ENCODE data around the gene VWA8.

VWA8 gene

DNA sequence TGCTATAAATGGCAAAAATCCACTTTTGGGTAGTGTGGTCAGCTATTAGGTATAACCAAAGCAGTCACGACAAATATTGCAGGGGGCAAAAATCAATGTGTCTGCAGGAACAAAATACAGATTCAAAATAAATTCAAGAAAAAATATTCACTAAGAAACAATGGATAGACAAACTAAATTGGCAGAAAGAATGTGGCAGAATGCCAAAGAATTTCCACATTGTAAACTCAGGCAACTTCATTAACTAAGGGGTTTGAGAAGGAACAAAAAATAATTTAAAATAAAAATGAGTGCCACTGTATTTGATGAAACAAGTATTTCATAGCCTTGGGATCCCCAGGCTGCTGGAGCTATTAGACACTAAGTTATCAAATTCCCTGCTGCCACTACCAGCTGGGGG is 193.1 kb downstream of the VWA8 start:
- TF ChIP-seq, protein P1, sequence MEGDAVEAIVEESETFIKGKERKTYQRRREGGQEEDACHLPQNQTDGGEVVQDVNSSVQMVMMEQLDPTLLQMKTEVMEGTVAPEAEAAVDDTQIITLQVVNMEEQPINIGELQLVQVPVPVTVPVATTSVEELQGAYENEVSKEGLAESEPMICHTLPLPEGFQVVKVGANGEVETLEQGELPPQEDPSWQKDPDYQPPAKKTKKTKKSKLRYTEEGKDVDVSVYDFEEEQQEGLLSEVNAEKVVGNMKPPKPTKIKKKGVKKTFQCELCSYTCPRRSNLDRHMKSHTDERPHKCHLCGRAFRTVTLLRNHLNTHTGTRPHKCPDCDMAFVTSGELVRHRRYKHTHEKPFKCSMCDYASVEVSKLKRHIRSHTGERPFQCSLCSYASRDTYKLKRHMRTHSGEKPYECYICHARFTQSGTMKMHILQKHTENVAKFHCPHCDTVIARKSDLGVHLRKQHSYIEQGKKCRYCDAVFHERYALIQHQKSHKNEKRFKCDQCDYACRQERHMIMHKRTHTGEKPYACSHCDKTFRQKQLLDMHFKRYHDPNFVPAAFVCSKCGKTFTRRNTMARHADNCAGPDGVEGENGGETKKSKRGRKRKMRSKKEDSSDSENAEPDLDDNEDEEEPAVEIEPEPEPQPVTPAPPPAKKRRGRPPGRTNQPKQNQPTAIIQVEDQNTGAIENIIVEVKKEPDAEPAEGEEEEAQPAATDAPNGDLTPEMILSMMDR (IDR thresholded peaks at IDR 0.05; ENCODE audit: low read depth, low read length), result no peak
- Histone ChIP-seq H3K27ac (no peak overlapping the region), H3K36me3 (no peaks in the 10 kb centered on the region), H3K9me3 (ENCODE audit: severe bottlenecking) (no peaks in the 10 kb centered on the region), H3K27me3 (ENCODE audit: insufficient read depth, low read depth, severe bottlenecking) (no peaks in the 10 kb centered on the region), H3K4me3 (ENCODE audit: low read depth, low read length) (no peak overlapping the region)
- no peak for DNase-seq

DNA sequence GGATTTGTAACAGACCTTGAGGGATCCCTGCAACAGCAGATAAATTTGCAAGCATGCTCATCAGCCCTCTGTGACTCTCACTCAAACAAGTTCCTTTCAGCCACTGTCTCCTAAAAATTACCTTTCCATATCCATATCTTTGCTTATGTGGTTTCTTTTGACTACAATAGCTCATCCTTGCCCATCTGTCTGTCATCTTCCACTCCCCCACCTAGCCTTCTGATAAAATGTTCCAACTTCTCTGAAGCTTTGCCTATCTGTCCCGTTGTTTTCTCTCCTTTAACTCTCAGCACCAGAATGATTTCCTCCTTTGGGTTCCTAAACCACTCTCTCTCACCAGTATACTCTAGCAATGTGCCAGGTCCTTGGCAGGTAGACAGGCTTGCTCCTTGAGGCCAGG is 194.5 kb downstream of the VWA8 start:
- Histone ChIP-seq H3K36me3 (no peaks in the 10 kb centered on the region), H3K27ac (no peak overlapping the region), H3K4me3 (ENCODE audit: low read depth, low read length) (no peak overlapping the region), H3K27me3 (ENCODE audit: insufficient read depth, low read depth, severe bottlenecking) (no peaks in the 10 kb centered on the region), H3K9me3 (ENCODE audit: severe bottlenecking) (no peaks in the 10 kb centered on the region)
- no peak for DNase-seq
- TF ChIP-seq, protein P1 (IDR thresholded peaks at IDR 0.05; ENCODE audit: low read depth, low read length), result no peak

DNA sequence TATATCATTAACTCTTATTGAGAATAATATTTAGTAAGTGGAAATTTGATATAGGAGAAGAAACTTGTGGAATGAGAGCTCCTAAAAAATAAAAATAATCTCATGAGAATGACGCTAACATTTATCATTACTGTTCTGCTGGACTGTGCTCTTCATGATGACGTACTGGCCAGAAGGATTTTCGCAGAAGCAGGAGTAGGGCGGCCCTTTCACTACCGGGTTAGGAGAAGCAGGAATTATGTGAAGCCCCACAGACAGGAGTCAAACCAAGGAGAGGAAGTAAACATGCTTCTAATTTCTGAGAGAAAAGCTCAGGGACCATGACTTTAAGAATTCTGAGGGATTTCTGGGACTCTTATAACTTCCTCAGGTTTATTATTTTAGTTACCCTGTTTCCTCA is 195.1 kb downstream of the VWA8 start:
- Histone ChIP-seq H3K27me3 (ENCODE audit: insufficient read depth, low read depth, severe bottlenecking) (no peaks in the 10 kb centered on the region), H3K9me3 (ENCODE audit: severe bottlenecking) (no peaks in the 10 kb centered on the region), H3K27ac (no peak overlapping the region), H3K36me3 (no peaks in the 10 kb centered on the region), H3K4me3 (ENCODE audit: low read depth, low read length) (no peak overlapping the region)
- no peak for DNase-seq
- TF ChIP-seq, protein P1 (IDR thresholded peaks at IDR 0.05; ENCODE audit: low read depth, low read length), result no peak

DNA sequence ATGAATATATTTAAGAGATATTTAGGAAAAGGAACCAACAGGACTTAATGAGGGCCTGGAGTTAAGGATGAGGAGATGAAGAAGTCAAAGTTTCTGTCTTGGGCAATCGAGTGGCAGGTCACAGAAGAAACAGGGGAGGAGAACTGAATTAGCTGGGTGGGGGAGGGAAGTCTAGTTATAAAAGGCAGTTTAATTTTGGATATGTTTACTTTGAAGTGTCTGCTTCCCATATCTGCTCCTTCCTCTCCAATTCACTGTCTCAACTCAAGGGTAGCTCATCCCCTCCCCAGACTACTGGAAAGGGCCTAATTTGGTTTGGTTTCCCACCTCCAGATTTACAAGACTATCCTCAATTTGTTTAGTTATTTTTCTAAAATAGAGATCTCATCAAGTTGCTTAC is 195.9 kb downstream of the VWA8 start:
- Histone ChIP-seq H3K27ac (no peak overlapping the region), H3K36me3 (no peaks in the 10 kb centered on the region), H3K4me3 (ENCODE audit: low read depth, low read length) (no peak overlapping the region), H3K27me3 (ENCODE audit: insufficient read depth, low read depth, severe bottlenecking) (no peaks in the 10 kb centered on the region), H3K9me3 (ENCODE audit: severe bottlenecking) (no peaks in the 10 kb centered on the region)
- no peak for DNase-seq
- TF ChIP-seq, protein P1 (IDR thresholded peaks at IDR 0.05; ENCODE audit: low read depth, low read length), result no peak

DNA sequence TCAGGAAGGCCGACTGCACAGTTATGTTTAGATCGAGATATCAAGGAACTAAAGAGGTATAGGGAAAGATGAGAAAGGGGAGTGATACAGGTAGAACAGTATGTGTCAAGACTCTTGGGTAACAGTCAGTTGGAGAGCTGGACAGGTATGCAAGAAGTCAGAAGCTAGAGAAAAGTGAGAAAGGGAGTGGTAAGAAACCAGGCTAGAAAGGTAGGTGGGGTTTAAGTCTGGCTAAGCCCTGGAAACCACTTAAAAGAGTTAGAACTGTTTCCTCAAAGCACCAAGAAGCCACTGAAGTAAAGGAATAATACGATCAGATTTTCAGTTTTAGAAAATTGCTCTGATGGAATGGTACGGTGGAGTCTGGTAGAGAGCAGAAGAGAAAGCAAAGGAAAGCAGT is 196.4 kb downstream of the VWA8 start:
- Histone ChIP-seq H3K4me3 (ENCODE audit: low read depth, low read length) (no peak overlapping the region), H3K27ac (no peak overlapping the region), H3K27me3 (ENCODE audit: insufficient read depth, low read depth, severe bottlenecking) (no peaks in the 10 kb centered on the region), H3K36me3 (no peaks in the 10 kb centered on the region), H3K9me3 (ENCODE audit: severe bottlenecking) (no peaks in the 10 kb centered on the region)
- TF ChIP-seq, protein P1 (IDR thresholded peaks at IDR 0.05; ENCODE audit: low read depth, low read length), result no peak
- no peak for DNase-seq

DNA sequence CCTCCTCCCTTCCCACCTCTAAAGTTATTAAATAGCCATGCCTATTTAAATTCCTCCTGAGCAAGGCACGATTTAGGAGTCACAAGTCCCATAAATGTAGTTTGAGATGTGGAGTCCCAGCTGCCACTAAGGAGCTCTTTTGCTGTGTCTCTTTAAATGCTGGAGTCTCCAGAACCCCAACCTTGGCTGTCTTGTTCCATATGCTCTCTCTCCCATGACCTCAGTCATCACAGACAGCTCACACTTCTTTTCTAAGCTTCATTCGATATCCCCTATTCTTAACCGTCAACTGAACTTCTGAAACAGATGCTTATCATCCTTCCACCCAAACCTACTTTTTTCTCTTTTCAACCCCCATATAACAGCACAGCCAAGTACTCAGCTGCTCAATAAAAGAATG is 197.1 kb downstream of the VWA8 start:
- TF ChIP-seq, protein P1 (IDR thresholded peaks at IDR 0.05; ENCODE audit: low read depth, low read length), result no peak
- H3K4me3 ChIP-seq (ENCODE audit: low read depth, low read length), result no peak overlapping the region
- no peaks in the 10 kb centered on the region for H3K36me3 ChIP-seq
- H3K27me3 ChIP-seq (ENCODE audit: insufficient read depth, low read depth, severe bottlenecking), result no peaks in the 10 kb centered on the region
- no peak overlapping the region for H3K27ac ChIP-seq
- no peak for DNase-seq
- no peaks in the 10 kb centered on the region for H3K9me3 ChIP-seq (ENCODE audit: severe bottlenecking)
